Suppressor macrophage treated with lipopolysaccharide for 1 hour (primary cell): Measurements from ENCODE around the gene ZNF207.
"Not testable (repeated sequence)": the region's sequence is repeated elsewhere in the genome, so short reads cannot be mapped to it uniquely, and the experiment has no call there.

ENCODE experiments used
- DNase-seq, 3 donors: peaks; one replicate each; pipeline ENCODE4 v3.0.0-alpha.2; 2020 to 2022

The ZNF207 gene

DNA sequence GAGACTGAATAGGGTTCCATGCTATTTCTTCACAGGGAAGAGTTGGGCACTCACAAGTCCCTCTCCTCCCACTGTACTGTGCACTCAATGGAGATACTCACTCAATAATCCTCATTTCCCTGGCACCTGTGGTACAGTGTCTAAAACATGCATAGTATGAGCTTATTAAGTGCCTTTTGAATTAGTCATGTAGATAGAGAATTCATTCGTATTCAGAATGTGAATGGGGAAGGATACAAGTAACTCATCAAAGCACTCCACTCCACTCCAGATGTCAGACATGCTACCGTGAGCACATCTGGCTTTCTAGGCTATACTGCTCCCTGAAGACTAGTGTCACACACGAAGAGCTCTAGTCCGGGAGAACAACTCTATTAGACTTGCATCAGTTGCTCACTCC, 14.3 kb upstream of the ZNF207 start:
- DNase-seq: no peak

DNA sequence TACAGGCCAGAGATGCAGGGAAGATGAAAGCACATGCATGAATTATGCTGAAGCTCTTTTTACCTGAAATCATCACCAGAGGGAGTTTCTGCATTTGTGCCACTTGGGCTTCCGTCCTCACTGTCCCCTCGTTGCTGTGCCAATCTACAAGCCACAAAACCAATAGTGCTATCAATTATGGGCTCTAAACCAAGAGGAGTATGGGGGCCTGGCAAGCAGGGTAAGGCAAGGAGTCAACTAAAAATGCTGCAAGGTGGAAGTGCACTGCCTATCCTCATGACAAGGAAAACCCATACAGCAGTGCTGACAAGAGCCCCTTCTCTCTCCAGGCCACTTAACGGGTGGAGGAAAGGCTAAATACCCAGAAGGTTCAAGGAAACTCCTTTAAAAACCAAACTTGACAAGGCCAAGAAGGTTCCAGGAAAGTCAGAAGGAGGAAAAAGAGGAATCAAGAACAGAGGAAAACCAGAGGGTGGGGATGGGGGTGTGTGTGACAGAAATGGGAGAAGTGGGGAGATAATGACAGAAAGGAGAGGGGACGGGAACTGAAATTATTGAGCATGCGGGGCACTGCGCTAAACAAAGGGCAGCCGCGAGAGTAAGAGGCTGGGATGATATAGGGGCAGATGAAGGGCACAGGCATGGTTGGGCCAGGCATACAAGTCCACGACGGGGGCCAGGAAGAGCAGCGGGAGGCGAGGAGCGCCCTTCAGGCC, 8.7 kb upstream of the ZNF207 start:
- peak in 2 of 3 donors; percentile 16 to 39 for DNase-seq

DNA sequence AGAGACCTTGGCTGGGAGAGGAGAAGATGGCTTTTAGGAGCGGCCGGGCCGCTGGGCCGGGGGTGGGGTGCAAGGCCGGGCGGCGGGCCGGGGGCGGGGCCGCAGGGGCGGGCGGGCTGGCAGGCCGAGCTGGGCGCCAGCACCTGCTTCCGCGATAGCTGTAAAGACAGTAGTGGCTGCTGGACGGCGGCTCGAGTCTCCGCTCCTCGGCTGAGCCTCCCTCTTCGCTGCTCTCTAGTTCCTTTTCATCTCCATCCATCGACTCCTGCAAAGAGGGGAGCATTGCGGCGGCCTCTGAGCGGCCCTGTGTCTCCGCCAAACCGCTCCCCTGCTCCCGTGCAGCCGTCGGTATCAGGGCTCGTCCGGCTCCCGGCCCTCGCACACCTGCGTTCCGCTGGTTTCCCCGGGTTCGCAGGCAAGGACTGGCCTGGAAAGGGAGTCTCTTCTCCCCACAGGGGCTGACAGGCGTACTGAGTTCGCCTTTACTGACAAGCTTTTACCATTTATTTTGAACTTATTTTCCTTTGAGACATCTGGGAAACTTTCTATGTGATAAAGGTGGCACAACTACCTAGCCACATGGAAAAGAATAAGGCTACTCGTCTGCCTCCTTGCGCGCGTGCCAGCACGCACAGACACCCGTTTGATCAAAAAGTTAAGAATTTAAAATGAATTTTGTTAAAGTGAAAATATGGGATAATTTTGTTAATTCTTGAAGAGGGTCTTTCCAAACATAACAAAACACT, 7.9 kb upstream of the ZNF207 start, which contains the start of gene C17orf75:
TSS of gene C17orf75 (minus strand) at position 317 of the 746 bp plus-strand sequence. CDS start at position 283, 34 bp downstream.
- peak; percentile 54 to 77 (median 60) for DNase-seq

DNA sequence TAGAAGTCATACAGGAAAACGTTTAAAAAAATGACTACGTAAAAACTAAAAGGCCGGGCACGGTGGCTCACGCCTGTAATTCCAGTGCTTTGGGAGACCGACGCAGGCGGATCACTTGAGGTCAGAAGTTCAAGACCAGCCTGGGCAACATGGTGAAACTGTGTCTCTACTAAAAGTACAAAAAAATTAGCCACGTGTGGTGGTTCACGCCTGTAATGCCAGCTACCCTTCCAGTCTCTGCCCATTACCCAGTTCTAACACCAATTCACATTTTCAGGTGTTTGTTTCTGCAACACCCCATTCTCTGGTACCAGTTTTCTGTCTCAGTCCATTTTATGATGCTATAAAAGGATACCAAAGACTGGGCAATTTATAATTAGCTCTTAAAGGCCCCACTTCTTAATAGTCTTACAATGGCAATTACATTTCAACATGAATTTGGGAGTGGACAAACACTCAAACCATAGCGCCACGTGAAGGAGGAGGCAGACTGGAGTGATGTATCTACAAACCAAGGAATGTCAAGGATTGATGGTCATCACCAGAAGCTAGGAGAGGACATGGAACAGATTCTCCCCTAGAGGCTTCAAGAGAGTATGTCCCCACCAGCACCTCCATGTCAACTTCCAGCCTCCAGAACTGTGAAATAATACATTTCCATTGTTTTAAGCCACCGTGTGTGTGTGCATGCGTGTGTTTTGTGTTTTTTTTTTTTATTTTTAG, 7.2 kb upstream of the ZNF207 start:
- no peak for DNase-seq

DNA sequence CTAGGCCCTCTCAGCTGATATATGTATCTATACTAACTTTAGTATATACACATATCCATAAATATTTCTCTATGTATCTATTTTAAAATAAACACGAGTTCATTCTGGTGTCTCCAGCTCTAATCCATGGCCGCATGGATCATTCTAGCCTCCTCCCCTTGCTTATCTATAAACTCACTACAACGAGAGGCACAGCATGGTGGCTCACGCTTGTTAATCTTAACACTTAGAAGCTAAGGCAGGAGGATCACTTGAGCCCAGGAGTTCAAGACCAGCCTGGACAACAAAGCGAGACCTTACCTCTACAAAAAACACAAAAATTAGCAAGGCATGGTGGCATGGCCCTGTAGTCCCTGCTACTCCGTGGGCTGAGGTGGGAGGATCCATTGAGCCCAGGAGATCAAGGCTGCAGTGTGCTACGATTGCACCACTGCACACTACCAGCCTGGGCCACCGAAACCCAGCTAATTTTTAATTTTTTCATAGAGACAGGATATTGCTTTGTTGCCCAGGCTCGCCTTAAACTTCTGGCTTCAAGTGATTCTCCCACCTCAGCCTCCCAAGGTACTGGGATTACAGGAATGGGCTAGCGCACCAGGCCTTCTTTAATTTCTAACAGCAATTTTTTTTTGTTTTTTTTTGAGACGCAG, 3.9 kb upstream of the ZNF207 start:
- DNase-seq: no peak

DNA sequence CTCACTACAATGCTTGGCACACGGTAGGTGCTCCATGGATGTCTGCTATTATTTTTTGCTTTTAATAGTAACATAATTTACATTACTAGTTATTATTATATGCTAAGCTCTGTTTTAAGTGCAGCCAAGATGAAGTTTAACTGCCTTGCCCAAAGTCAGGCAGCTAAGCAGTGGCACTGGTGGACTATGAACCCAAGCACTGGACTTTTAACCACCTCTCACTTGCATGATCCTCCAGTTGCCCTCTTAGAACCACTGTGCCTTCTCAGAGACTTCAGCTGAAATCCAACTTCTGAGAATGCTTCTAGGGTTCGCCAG, 1.5 kb upstream of the ZNF207 start:
- DNase-seq: no peak

DNA sequence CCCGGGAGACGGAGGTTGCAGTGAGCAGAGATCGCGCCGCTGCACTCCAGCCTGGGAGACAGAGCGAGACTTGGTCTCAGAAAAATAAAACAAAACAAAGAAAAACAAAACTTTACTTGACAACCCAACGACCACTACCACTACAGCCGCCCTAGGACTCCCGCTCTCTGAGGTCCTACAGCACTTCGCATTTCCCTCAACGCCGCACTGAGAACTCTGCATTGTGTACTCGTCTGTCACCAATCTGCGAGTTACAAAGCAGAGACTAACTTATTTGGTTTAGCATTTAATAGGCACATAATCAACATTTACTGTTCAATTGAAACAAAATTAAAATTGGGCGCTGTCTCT, 479 bp upstream of the ZNF207 start:
- DNase-seq: peak in 1 of 3 donors; percentile 21

DNA sequence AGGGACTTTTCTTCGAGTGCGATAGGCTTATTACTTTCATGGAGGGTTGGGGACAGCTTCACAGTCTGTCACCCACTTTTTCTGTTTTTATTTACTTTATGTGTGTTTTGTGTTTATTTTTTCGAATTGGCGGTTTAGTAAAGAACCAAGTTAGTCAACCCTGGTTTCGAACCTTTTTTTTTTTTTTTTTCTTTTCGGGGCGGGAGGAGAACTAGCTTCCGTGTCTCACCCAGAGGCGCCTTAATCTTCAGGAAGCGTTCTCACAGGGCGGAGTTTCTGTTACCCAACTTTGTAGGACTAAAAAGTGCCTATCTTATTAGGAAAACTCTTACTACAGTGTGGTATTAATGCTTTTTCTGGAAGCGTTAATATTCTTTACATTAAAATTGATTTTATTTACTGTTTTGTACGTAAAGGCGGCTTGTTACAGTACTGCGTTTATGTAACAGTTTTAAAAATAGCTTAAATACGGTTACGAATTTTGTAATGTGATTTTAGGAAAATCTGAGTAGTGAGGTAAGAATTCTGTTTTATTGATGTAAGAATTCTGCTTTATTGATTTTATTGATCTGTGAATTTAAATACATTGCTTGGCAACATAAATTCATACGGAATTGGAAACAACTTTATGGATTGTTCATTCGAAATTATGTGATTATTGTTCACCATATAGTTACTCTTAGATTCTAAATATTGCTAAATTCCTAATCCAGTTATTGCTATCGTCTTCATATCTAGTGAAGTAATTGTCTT, 885 bp downstream of the ZNF207 start:
- peak; percentile 81 to 86 (median 86) for DNase-seq

DNA sequence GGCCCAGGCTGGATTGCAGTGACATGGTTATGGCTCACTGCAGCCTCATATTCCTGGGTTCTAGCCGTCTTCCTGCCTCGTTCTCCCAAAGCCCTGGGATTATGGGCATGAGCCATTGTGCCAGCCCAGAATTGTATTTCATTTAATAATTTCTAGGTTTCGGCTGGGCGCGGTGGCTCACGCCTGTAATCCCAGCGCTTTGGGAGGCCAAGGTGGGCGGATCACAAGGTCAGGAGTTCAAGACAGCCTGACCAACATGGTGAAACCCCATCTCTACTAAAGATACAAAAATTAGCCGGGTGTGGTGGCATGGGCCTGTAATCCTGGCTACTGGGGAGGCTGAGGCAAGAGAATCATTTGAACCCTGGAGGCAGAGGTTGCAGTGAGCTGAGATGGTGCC, 2.8 kb downstream of the ZNF207 start:
- DNase-seq: not testable (repeated sequence)

DNA sequence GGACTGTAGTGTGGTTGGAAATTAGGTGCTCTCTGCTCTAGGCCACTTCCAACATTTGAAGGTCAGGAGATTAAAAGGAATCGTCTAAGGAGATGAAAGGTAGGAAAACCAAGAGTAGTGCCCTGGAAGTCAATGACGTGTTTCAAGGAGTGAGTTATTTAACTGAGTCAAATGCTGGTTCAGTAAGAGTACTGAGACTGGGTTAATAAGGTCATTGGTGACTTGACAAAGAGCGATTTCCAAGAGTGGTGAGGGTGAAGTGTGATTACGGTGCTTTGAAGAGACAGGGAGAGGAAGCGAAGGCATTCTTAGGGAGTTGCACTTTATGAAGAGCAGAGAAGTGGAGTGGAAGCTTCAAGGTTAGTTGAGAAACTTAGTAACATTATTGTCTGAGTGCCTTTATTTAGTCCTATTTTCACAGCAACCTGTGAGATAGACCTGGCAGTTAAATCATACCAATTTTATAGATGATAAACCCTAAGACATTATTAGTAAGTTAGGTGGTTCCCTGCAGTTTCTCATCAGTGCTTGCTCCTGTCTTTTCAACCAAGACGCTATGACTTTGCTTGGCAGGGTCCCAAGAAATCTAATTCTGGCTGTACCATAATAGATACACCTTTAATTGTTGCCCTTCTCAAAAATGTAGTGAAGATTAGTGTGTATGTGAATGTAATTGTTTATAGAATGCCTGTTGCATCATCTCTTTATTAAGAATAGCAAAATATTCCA, 5.9 kb downstream of the ZNF207 start:
- DNase-seq: no peak

DNA sequence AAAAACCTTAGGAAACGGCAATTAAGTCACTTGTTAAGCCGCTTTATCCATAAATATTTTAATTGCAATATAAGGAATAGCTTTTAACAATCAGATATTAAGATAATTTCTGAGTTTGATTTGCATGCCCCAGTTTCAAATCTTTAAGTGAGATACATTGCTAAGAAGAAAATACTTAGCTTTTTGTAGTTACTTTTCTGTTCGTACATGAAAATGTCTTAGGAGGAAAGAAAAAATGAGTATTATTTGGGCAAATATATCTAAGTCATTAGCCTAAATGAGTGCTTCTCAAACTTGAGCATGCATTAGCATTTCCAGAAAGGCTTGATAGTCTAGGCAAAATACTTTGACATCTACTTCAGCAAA, 6.4 kb downstream of the ZNF207 start:
- no peak for DNase-seq

DNA sequence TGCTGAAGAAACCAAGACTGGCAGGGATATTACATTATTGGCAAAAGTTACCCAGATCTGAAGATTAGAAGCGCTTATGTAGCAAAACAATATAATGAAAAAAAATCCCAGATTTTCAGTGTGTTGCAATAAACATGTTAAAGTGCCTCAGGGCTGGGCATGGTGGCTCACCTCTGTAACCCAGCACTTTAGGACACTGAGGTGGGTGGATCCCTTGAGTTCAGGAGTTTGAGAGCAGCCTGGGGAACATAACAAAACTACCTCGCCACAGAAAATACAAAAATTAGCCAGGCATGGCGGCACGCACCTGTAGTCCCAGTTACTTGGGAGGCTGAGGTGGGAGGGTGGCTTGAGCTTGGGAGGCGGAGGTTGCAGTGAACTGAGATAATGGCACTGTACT, 6.8 kb downstream of the ZNF207 start:
- DNase-seq: no peak

DNA sequence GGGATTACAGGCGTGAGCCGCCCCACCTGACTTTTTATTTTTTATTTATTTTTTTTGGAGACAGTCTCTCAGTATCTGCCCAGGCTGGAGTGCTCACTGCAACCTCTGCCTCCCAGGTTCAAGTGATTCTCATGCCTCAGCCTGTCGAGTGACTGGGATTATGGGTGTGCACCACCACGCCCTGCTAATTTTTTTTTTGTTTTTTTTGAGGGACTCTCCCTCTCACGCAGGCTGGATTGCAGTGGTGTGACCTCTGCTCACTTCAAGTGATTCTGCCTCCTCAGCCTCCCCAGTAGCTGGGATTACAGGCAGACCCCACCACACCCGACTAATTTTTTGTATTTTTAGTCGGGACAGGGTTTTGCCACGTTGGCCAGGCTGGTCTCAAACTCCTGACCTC, 7.7 kb downstream of the ZNF207 start:
- no peak for DNase-seq

DNA sequence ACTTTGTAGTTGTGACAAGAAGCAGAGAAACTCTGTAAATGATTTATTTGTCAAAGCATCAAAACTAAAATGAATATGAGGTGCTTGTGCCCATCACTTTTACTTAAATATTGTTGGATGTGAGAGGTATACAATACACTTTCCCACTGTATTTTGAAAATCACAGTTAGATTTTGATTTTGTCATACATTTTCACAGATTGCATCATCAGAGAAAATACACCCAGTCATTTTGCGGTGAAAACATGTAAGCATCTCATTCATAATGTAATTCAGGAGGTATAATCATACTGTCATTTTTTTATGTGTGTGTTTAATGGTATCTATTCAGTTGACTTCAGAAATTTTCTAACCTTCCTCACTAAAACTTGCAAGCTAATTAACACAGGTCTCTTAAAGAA, 11.3 kb downstream of the ZNF207 start:
- peak in 1 of 3 donors; percentile 34 for DNase-seq

DNA sequence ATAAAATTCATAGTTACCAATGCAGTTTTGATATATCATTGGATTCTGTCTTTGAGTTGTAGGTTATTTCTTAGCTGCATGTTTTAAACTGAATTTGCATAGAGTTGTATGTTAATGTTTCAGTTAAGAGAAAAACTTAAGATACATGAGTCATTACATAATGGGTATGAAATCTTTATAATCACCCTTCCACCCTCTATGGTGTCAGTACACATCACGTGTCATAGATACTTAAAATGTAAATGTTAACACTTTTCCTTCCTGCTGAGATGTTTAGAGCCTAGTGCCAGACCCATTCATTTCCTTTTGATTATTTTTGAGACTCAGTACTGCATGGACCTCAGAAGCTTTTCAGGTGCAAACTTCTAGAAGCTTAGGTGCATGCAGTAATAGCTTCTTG, 20.5 kb downstream of the ZNF207 start:
- DNase-seq: no peak

DNA sequence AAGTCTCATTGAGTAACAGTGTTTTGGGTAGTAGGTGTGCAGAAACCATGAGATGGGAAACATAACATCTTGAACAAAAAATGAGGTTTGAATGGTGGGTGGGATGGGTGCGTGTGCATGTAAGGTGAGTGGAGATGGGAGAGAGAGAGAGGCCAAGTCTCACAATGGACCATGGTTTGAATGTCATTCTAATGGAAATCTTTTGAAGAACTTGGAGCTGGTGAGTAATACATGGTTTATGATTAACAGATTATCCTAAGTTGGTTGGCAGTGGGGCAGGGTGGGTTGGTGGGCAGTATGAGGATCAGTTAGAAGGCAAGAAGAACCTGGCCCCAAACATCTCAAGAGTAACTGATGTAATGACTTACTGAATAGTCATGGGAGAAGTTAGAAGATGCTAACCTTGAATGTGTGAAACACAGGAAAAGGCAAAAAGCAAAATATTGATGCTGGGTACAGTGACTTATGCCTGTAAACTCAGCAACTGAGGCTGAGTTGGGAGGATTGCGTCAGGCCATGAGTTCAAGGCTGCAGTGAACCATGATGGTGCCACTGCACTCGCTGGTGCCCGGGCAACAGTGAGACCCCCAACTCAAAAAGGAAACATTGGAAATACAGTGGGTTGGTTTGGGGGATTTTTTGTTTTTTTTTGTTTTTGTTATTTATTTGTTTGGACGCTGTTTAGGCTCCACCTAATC, 32.7 kb downstream of the ZNF207 start:
- no peak for DNase-seq

DNA sequence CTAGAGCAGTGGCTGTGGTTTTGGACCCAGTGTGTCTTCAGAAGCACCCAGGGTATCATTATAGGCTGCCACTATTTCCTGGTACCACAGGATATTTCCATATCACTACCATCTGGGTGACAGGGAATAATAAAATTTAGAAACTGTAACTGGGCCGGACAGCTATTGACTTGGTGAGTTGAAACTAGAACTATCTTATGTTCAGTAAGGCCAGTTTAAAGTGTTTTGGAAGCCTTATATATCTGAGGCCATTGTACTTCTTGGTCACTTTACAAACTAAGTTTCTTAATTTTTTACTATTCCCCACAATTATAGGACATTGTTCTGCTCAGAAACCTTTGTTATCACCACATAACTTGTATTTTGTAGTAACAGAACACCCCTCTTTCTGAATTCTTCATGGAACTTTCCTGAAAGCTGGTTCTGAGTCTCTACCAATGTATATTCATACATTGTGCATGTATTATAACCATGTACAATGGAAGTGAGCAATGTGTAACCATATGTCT, 34.0 kb downstream of the ZNF207 start:
- DNase-seq: no peak

DNA sequence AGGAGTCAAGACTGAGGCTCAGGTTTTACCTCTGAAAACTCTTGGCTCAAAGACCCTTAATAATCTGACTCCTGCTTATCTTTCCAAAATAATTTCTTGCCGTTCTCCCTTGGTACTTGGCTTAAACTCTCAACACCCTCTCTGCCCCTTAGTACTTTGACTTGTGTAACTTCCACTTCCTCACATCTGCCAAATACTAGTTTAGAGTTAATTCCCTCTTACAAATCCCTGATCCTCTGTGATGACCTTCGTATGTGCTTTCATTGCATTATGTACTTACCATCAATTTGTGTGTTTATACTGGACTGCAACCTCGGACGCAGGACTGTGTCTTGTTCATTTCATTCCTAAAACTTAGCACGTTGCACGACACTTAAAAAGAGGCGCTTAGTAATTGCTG, 35.2 kb downstream of the ZNF207 start:
- DNase-seq: no peak

DNA sequence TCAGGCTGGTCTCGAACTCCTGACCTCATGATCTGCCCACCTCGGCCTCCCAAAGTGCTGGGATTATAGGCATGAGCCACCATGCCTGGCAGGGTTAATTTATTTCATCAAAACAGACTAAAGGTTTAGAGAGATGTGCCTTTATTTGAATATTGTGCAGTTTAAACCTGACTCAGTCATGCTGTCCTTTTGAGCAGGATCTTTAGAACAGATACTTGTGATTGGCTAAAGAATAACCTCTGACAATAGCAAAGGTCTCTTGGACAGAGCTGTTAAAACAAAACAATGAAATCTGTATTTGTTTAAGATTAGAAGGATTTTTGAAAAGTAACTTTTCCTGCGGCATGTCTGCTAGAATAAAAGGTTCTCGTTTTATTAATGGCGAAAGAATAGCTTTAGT, 36.0 kb downstream of the ZNF207 start:
- no peak for DNase-seq

DNA sequence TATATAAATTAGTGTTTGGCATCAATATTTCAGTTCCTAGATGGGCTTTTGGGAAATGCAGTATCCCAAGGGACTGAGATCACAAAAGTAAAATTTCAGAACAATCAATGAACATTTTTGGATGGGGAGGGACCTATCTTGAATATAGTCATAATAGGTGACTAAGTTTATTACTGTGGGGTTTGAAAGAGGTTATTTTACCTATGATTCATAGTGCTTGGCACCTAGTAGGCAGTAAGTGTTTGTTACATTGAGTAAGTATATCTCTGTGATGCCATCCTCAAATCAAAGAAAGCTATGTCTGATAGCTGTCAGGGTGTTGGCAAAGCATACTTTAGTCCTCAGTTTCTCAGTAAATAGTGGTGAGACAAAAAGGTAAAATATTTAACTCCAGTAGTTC, 36.9 kb downstream of the ZNF207 start:
- DNase-seq: no peak

DNA sequence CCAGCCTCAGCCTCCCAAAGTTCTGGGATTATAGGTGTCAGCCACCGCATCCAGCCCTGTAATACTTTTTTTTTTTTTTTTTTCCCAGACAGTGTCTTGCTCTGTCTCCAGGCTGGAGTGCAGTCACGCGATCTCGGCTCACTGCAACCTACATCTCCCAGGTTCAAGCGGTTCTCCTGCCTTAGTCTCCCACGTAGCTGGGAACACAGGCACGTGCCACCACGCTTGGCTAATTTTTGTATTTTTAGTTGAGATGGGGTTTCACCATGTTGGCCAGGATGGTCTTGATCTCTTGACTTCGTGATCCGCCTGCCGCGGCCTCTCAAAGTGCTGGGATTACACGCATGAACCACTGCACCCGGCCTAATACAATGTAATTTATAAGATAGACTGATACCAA, 38.2 kb downstream of the ZNF207 start:
- not testable (repeated sequence) for DNase-seq
